ENCODE results near the gene PCSK9.

- TF ChIP-seq CTCF (IDR thresholded peaks at IDR 0.05) (no peak), RAD21 (conservative IDR thresholded peaks at IDR 0.05 in 1 of 2, IDR thresholded peaks at IDR 0.05 in 1 of 2) (no peak), EP300 (IDR thresholded peaks at IDR 0.05) (no peak), CBX2 (IDR thresholded peaks at IDR 0.05; ENCODE audit: borderline replicate concordance, low read depth) (no peak), POLR2A (IDR thresholded peaks at IDR 0.05; ENCODE audit: low read length) (no peak), E2F6 (IDR thresholded peaks at IDR 0.05; ENCODE audit: borderline replicate concordance, low read depth) (no peak), CHD2 (IDR thresholded peaks at IDR 0.05; ENCODE audit: low read length, partially characterized antibody) (no peak), REST (IDR thresholded peaks at IDR 0.05) (no peak), FOXS1 (CRISPR knock-in tag; IDR thresholded peaks at IDR 0.05) (no peak), HDAC2 (IDR thresholded peaks at IDR 0.05) (no peak), BCL3 (IDR thresholded peaks at IDR 0.05) (no peak), CEBPB (IDR thresholded peaks at IDR 0.05) (no peak)
Observed at GRCh38 chr1:55051169-55051568, 11.8 kb downstream of the PCSK9 start.

All from A549 (cell line).